ENCODE measurements around the gene INF2. TPM values are rescaled to one million over a fixed set of nuclear protein-coding genes. Genes with fewer than 3 reads are reported as not detected.
A peak's percentile ranks its signal among the peaks of the same experiment; 100 is the strongest.

INF2 gene
- total RNA-seq, 1 donor from 2014 or later = 130 TPM

GRCh38 chr14:104696671-104697316 lies 7.4 kb downstream of the INF2 start:
- Mint-ChIP-seq H3K9me3 (ENCODE audit: unreplicated experiment) (no peaks in the 10 kb centered on the region), H3K36me3 (ENCODE audit: unreplicated experiment) (peaks cover 4% of the 10 kb centered on the region), H3K27ac (ENCODE audit: unreplicated experiment) (peak overlapping the region; percentile 72), H3K4me1 (ENCODE audit: unreplicated experiment) (peaks cover 61% of the 10 kb centered on the region), H3K27me3 (ENCODE audit: unreplicated experiment) (no peaks in the 10 kb centered on the region), H3K4me3 (ENCODE audit: unreplicated experiment) (no peak overlapping the region)
- DNase-seq (ENCODE audit: extremely low spot score, unreplicated experiment) = no peak
- TF ChIP-seq, protein P1, sequence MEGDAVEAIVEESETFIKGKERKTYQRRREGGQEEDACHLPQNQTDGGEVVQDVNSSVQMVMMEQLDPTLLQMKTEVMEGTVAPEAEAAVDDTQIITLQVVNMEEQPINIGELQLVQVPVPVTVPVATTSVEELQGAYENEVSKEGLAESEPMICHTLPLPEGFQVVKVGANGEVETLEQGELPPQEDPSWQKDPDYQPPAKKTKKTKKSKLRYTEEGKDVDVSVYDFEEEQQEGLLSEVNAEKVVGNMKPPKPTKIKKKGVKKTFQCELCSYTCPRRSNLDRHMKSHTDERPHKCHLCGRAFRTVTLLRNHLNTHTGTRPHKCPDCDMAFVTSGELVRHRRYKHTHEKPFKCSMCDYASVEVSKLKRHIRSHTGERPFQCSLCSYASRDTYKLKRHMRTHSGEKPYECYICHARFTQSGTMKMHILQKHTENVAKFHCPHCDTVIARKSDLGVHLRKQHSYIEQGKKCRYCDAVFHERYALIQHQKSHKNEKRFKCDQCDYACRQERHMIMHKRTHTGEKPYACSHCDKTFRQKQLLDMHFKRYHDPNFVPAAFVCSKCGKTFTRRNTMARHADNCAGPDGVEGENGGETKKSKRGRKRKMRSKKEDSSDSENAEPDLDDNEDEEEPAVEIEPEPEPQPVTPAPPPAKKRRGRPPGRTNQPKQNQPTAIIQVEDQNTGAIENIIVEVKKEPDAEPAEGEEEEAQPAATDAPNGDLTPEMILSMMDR (IDR thresholded peaks at IDR 0.05) = no peak

- DNase-seq (ENCODE audit: extremely low spot score, unreplicated experiment) = no peak
- peaks cover 57% of the 10 kb centered on the region for H3K4me1 Mint-ChIP-seq (ENCODE audit: unreplicated experiment)
- no peaks in the 10 kb centered on the region for H3K9me3 Mint-ChIP-seq (ENCODE audit: unreplicated experiment)
- H3K27me3 Mint-ChIP-seq (ENCODE audit: unreplicated experiment) = no peaks in the 10 kb centered on the region
- H3K4me3 Mint-ChIP-seq (ENCODE audit: unreplicated experiment) = no peak overlapping the region
- H3K27ac Mint-ChIP-seq (ENCODE audit: unreplicated experiment) = peak overlapping the region; percentile 68
- TF ChIP-seq, protein P1 (IDR thresholded peaks at IDR 0.05) = no peak
- peaks cover 4% of the 10 kb centered on the region for H3K36me3 Mint-ChIP-seq (ENCODE audit: unreplicated experiment)
Observed at GRCh38 chr14:104697317-104697703, 7.9 kb downstream of the INF2 start.

GRCh38 chr14:104697892-104698583 lies 8.6 kb downstream of the INF2 start:
- TF ChIP-seq, protein P1 (IDR thresholded peaks at IDR 0.05) = no peak
- Mint-ChIP-seq H3K27me3 (ENCODE audit: unreplicated experiment) (no peaks in the 10 kb centered on the region), H3K36me3 (ENCODE audit: unreplicated experiment) (peaks cover 4% of the 10 kb centered on the region), H3K9me3 (ENCODE audit: unreplicated experiment) (no peaks in the 10 kb centered on the region), H3K4me3 (ENCODE audit: unreplicated experiment) (no peak overlapping the region), H3K27ac (ENCODE audit: unreplicated experiment) (peak overlapping the region; percentile 85), H3K4me1 (ENCODE audit: unreplicated experiment) (peaks cover 50% of the 10 kb centered on the region)
- no peak for DNase-seq (ENCODE audit: extremely low spot score, unreplicated experiment)

- H3K4me3 Mint-ChIP-seq (ENCODE audit: unreplicated experiment) = no peak overlapping the region
- peak overlapping the region; percentile 85 for H3K27ac Mint-ChIP-seq (ENCODE audit: unreplicated experiment)
- DNase-seq (ENCODE audit: extremely low spot score, unreplicated experiment) = no peak
- TF ChIP-seq, protein P1 (IDR thresholded peaks at IDR 0.05) = no peak
- H3K9me3 Mint-ChIP-seq (ENCODE audit: unreplicated experiment) = no peaks in the 10 kb centered on the region
- no peaks in the 10 kb centered on the region for H3K27me3 Mint-ChIP-seq (ENCODE audit: unreplicated experiment)
- peaks cover 48% of the 10 kb centered on the region for H3K4me1 Mint-ChIP-seq (ENCODE audit: unreplicated experiment)
- peaks cover 5% of the 10 kb centered on the region for H3K36me3 Mint-ChIP-seq (ENCODE audit: unreplicated experiment)
Observed at GRCh38 chr14:104698688-104699425, 9.4 kb downstream of the INF2 start.

DNA sequence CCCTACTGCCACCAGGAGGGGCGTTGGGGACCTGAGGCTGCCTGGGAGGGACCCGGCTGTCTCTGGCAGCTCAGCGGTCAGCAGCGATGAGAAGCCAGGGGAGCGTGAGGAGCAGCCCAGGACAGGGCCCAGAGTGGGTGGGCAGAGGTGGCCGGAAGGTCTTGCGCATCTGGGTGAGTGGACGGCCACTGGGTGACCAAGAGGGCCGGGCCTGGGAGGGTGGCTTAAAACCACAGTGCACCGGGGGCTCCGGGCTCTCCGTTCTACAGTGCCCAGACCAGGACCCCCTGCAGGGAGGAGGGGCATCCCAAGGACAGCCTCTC lies 10.0 kb downstream of the INF2 start:
- H3K4me3 Mint-ChIP-seq (ENCODE audit: unreplicated experiment) = no peak overlapping the region
- H3K27me3 Mint-ChIP-seq (ENCODE audit: unreplicated experiment) = no peaks in the 10 kb centered on the region
- peaks cover 43% of the 10 kb centered on the region for H3K4me1 Mint-ChIP-seq (ENCODE audit: unreplicated experiment)
- H3K36me3 Mint-ChIP-seq (ENCODE audit: unreplicated experiment) = peaks cover 9% of the 10 kb centered on the region
- H3K9me3 Mint-ChIP-seq (ENCODE audit: unreplicated experiment) = no peaks in the 10 kb centered on the region
- H3K27ac Mint-ChIP-seq (ENCODE audit: unreplicated experiment) = no peak overlapping the region
- no peak for DNase-seq (ENCODE audit: extremely low spot score, unreplicated experiment)
- TF ChIP-seq, protein P1 (IDR thresholded peaks at IDR 0.05) = no peak

Data from osteocyte (in vitro differentiated cells).